Fibroblast of peridontal ligament (primary cell): ENCODE data around the gene BBS1.
"Not testable (repeated sequence)": the region's sequence is repeated elsewhere in the genome, so short reads cannot be mapped to it uniquely, and the experiment has no call there.

Source experiments
- DNase-seq: peaks from one replicate; pipeline ENCODE4 v3.0.0-alpha.2; 2010; ENCODE audit errors: extremely low read depth

The BBS1 gene

GRCh38 chr11:66524304-66525040 is 14.0 kb downstream of the BBS1 start:
- no peak for DNase-seq

DNA sequence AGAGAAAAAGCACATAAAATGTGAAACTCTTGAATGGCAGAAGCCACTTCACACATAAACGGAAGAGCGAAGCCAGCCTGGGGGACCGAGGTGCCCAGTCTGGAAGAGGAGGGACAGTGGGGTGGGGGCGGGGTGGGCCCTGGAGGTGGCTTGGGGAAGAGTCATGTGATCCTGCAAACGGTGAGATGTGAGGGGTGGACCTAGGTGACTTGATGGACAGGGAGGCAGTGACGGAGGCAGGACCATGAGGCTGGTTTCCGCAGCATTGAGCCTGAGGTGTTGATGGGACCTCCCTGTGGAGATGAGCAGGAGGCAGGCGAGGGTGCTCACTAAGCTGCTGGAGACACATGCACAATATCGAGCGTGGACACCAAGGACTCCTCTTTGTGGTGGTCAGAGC is 18.6 kb downstream of the BBS1 start:
- DNase-seq, result no peak

DNA sequence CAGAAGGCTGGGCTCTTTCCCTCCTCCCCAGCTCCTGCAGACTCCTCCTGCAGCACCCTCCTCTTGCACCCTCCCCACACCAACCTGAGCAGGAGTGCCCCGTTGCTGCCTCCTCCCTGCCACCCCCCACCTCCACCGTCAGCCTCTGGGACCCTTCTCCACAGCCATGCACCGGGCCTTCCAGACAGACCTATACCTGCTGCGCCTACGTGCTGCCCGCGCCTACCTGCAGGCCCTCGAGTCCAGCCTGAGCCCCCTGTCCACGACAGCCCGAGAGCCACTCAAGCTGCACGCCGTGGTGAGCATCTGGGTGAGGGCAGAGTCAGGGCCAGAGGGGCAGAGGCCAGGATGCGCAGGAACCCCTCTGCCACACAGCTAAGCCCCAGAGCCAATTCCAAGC is 19.2 kb downstream of the BBS1 start:
- no peak for DNase-seq

- DNase-seq, result no peak
Observed at GRCh38 chr11:66530927-66531709, 20.7 kb downstream of the BBS1 start.

GRCh38 chr11:66531841-66532240 is 21.4 kb downstream of the BBS1 start:
- DNase-seq, result no peak

GRCh38 chr11:66532784-66533183 is 22.3 kb downstream of the BBS1 start:
- DNase-seq, result no peak

DNA sequence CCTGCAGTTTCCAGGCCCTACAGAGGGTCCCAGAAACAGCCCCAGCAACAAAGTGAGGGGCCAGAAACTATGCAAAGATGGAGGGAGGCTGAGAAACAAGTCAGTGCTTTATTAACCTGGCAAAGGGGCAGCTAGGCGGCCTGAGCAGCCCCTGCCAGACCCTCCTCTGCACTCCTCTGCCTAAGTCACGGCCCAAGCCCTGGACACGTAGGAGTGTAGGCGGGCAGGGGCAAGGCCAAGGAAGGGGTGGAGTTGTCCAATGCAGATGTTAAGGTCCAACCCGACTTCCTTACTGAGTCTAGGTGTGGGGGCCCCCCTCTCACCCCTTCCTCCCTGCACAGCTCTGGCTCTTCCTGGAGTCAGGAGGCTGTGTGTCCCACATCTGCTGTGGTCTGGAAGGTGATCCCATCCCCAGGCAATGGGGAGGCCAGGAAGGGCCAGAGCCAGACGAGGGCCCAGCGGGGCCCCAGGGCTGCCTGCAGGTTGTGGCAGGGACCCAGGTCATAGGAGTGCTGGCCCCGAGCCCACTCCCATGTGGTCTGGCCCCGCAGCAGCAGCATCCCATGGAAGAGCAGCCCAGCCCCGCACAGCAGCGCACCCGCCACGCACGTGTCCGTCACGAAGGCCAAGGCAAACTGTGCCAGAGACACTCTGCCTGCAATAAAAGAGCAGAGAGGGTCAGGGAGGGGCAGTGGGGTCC is 28.9 kb downstream of the BBS1 start:
- DNase-seq, result no peak

DNA sequence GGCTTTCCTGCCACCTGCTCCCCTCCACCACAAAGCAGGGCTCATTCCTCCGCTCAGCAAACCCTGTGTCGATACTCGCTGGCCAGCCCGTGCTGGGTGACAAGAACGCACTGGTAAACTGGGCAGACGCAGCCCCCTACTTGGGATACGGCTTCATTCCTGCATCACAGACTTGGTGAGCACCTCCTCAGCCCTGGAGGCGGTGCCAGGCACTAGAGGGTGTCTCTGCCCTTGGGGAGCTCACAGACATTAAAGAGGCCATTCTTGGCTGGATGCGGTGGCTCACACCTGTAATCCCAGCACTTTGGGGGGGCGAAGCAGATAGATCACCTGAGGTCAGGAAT is 29.4 kb downstream of the BBS1 start:
- no peak for DNase-seq

DNA sequence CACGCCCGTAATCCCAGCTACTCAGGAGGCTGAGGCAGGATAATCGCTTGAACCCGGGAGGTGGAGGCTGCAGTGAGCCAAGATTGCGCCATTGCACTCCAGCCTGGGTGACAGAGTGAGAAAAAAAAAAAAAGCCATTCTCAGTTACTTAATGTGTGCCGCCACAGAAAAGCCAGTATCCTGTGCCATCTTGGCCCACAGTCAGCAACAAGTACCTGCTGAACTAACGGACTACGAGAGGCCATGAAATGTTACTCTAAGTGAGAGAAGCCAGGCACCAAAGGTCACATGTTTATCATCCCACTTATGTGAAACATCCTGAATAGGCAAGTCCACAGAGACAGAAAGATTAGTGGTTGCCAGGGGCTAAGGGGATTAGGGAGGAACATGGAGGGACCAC is 30.2 kb downstream of the BBS1 start:
- DNase-seq, result not testable (repeated sequence)

GRCh38 chr11:66541892-66542291 is 31.5 kb downstream of the BBS1 start:
- no peak for DNase-seq

DNA sequence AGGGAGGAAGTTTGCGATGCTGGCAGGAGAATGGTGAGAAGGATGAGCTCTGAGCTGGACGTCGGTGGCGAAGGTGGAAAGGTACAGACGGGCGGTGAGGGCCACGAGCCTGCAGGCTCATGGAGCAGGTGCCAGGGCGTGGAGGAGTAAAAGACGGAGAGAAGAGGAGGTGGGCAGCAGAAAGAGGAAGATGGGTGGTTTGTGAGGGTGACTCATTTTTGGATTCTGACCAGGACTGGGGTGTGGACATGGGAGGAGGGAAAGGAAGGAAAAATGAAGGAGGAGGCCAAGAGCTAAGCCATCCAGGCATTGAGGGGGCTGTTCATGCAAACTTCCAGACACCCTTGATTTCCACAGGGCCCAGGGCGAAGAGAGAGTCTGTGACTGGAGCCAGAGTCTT is 31.9 kb downstream of the BBS1 start:
- DNase-seq, result peak; percentile 22

DNA sequence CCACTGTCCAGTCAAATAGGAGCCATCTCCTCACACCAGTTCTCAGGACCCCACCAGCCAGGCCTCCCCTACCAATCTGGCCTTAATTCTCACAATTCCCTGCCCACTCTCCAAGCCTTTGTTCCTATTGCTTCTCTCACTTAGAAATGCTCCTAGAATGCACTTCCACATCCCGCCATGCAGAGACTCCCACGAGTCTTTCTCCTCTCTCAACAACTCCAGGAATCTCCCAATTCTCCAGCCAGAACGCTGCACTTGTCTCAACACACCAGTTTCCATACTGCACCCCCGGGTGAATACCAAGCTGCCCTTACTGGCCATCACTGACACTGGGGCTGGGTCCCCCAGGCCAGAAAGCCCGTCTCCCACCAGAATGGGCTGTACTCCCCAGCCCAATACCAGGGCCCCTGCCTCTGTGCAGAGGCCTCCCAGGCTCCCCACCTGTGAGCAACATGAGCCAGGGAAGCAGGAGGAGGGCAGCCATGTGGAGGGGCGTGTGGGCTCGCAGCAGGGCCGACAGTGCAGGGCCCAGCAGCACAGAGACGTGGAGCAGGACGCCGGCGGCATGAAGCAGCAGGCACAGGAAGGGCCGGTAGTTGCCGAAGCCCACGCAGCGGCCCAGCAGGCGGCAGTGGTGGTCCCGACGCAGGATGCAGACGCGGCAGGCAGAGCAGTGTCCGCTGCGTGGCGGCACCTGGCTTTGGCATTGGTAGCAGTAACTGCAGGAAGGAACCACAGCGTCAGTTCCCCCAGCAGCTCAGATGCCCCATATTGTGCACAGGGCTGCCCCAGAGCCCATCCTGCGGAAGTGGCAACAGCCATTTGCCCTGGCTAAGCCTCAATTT is 33.0 kb downstream of the BBS1 start:
- peak; percentile 34 for DNase-seq

- DNase-seq, result not testable (repeated sequence)
Observed at GRCh38 chr11:66544952-66545351, 34.5 kb downstream of the BBS1 start.

GRCh38 chr11:66545701-66546367 is 35.4 kb downstream of the BBS1 start, which contains the start of gene ZDHHC24:
Gene ZDHHC24 (minus strand): TSS chr11:66546048. CDS start chr11:66546003, 45 bp downstream.
- peak; percentile 95 for DNase-seq

- peak; percentile 5 for DNase-seq
Observed at GRCh38 chr11:66546368-66546965, 36.0 kb downstream of the BBS1 start, which contains the start of gene ACTN3. Gene ACTN3 (plus strand): TSS chr11:66546903. CDS start chr11:66546938, 35 bp downstream.

- no peak for DNase-seq
Observed at GRCh38 chr11:66546966-66547661, 36.7 kb downstream of the BBS1 start.

GRCh38 chr11:66547662-66548009 is 37.2 kb downstream of the BBS1 start:
- no peak for DNase-seq

DNA sequence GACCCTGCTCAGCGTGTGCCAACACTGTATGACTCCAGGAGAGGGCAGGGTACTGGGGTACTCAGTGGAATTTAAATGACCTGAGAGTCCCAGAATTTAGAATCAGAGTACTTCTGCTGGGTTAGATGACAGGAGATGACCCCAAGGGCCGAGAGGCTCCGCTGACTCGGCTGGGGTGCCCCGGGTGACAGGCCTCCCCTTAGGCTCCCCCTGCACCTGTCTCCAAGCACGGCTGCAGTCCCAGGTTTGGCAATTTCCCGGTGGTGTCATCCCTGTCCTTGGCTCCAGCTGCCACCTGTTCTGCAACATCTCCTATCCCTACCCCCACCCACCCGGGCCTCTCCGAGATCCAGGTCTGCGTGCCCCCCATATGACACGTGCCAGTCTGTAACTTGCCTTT is 37.6 kb downstream of the BBS1 start:
- no peak for DNase-seq

DNA sequence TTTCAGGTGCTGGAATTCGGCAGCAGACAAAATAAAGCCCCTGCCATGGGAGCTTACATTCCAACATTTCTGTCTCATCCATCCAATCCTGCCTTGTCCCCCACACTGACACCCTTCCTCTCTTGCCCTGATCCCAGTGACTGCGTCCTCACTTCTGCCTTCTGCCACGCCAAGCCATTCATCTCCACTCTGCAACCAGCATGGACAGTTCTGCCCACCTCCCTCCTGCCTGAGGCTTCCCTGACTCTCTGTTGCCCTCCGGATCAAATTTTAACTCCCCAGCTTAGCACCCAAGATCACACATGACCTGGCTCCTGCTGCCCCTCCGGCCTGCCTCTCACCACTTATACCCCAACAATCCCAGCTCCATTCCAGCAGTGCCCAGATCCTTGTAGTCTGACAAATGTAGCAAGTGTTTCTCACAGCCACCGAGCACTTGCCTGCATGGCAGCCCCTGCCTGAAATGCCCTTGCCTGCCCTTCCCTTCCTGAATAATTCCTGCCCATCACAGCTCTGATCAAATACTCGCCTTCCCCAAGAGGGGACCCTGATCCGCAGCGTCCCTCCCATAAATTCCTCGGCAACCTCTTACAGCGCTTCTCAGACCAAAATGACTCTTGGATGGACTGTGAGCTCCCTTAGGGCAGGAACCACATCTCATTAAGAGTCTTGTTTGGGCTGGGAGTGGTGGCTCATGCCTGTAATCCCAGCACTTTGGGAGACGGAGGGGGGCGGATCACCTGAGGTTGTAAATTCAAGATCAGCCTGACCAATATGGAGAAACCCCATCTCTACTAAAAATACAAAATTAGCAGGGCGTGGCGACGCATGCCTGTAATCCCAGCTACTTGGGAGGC is 38.6 kb downstream of the BBS1 start:
- DNase-seq, result no peak
